Keratinocyte (primary cell): ENCODE results near the gene TMEM184A. TPM values are rescaled to one million over a fixed set of nuclear protein-coding genes. Genes with fewer than 3 reads are reported as not detected.

Experiments
- DNase-seq: peaks from one replicate; pipeline ENCODE4 v3.0.0-alpha.2; 2011; ENCODE audit warnings: low read depth, missing footprints, low spot score
- FAIRE-seq: peaks from 2 replicates; lab custom pipeline; 2011; peaks lifted over from hg19 to GRCh38; lab: Jason Lieb, UNC
- H2AFZ ChIP-seq: 2 replicates; pipeline ENCODE4 v1.6.0; 2012; ENCODE audit warnings: low read length, control low read depth, inconsistent platforms; ENCODE audit not compliant: control insufficient read depth
- H3K27ac ChIP-seq: 2 replicates; pipeline ENCODE4 v1.5.1; 2011; ENCODE audit warnings: low read length; ENCODE audit not compliant: control insufficient read depth, insufficient read depth
- H3K27me3 ChIP-seq: 3 replicates; pipeline ENCODE4 v1.6.0; 2011; ENCODE audit warnings: low read length; ENCODE audit not compliant: control insufficient read depth, insufficient read depth; ENCODE audit errors: extremely low read depth
- H3K36me3 ChIP-seq, 2 experiments: 2 replicates in 1 of 2; 3 replicates in 1 of 2; pipeline ENCODE4 v1.5.1; 2011; ENCODE audit warnings: low read length in 2 of 2, mild to moderate bottlenecking in 1 of 2; ENCODE audit not compliant: control insufficient read depth in 2 of 2, insufficient read depth in 2 of 2; ENCODE audit errors: extremely low read depth in 1 of 2
- H3K4me1 ChIP-seq: 3 replicates; pipeline ENCODE4 v1.5.1; 2011; ENCODE audit warnings: low read length; ENCODE audit not compliant: control insufficient read depth, insufficient read depth; ENCODE audit errors: extremely low read depth
- H3K4me2 ChIP-seq: 3 replicates; pipeline ENCODE4 v1.6.0; 2011; ENCODE audit warnings: low read depth, low read length; ENCODE audit not compliant: control insufficient read depth, insufficient read depth; ENCODE audit errors: extremely low read depth
- H3K4me3 ChIP-seq, 3 experiments: fragments of 200-600 bp in 1 of 3; sonication (generic) in 1 of 3; 2 replicates in 2 of 3; 3 replicates in 1 of 3; pipeline ENCODE4 v1.5.1; 2011 to 2016; ENCODE audit warnings: low read length in 3 of 3, mild to moderate bottlenecking in 3 of 3, control low read depth in 2 of 3, inconsistent platforms in 1 of 3, low read depth in 1 of 3, mixed read lengths in 1 of 3, mixed run types in 1 of 3, moderate library complexity in 1 of 3; ENCODE audit not compliant: control insufficient read depth in 2 of 3, insufficient read depth in 2 of 3; ENCODE audit errors: extremely low read depth in 1 of 3
- H3K79me2 ChIP-seq: 2 replicates; pipeline ENCODE4 v1.6.0; 2012; ENCODE audit warnings: low read length; ENCODE audit not compliant: control insufficient read depth, insufficient read depth
- H3K9ac ChIP-seq: 3 replicates; pipeline ENCODE4 v1.6.0; 2011; ENCODE audit warnings: low read length; ENCODE audit not compliant: control insufficient read depth, insufficient read depth; ENCODE audit errors: extremely low read depth
- H3K9me1 ChIP-seq: 3 replicates; pipeline ENCODE4 v1.6.0; 2011; ENCODE audit warnings: low read length; ENCODE audit not compliant: control insufficient read depth, insufficient read depth; ENCODE audit errors: extremely low read depth
- H3K9me3 ChIP-seq: 2 replicates; pipeline ENCODE4 v1.5.1; 2012; ENCODE audit warnings: low read depth, low read length; ENCODE audit not compliant: control insufficient read depth
- H4K20me1 ChIP-seq: 3 replicates; pipeline ENCODE4 v1.6.0; 2011; ENCODE audit warnings: low read length; ENCODE audit not compliant: control insufficient read depth, insufficient read depth; ENCODE audit errors: extremely low read depth
- CTCF ChIP-seq, 3 experiments: IDR thresholded peaks in 1 of 3; conservative IDR thresholded peaks in 1 of 3; optimal IDR thresholded peaks in 1 of 3; 2 replicates in 2 of 3; 3 replicates in 1 of 3; pipeline versions ENCODE3 to v1.5.1; 2011; ENCODE audit warnings: low read length in 3 of 3, mild to moderate bottlenecking in 3 of 3, moderate library complexity in 2 of 3, control low read depth in 1 of 3, inconsistent platforms in 1 of 3; ENCODE audit not compliant: insufficient read depth in 2 of 3; ENCODE audit errors: extremely low read depth in 1 of 3
- EZH2 ChIP-seq: IDR thresholded peaks from one replicate; pipeline ENCODE4 v1.6.1; 2012; ENCODE audit warnings: inconsistent platforms, mild to moderate bottlenecking, low read length, moderate library complexity
- dilution Hi-C: fragments of 300-500 bp; cut with MboI; formaldehyde crosslinking; loops from one replicate; pipeline ENCODE4 v1.7.0; 2020; ENCODE audit warnings: low sequenced_read_pairs; ENCODE audit not compliant: extremely low pct_ligation_motif_present
- polyA minus RNA-seq, 3 experiments: library from RNA; depleted of rRNA, polyadenylated mRNA; stranded (reverse); fragments of >200 nt; gene quantifications; 1 replicate in 1 of 3; 2 replicates in 1 of 3; 3 replicates in 1 of 3; pipeline ENCODE4 v1.2.3, GENCODE V29; 2011
- polyA plus RNA-seq, 5 experiments: library from polyadenylated mRNA; depleted of rRNA in 3 of 5; stranded (reverse) in 3 of 5; stranded (forward) in 1 of 5; unstranded in 1 of 5; fragments of >200 nt; gene quantifications; 1 replicate in 1 of 5; 2 replicates in 3 of 5; 3 replicates in 1 of 5; pipeline versions ENCODE4 v1.2.1 to v1.2.3, GENCODE V29; 2011 to 2012; ENCODE audit warnings: missing spikeins in 2 of 5, low read depth in 1 of 5, low replicate concordance in 1 of 5

The TMEM184A gene
- polyA plus RNA-seq (1.6 to 15.6 TPM (median 2.9 TPM) in 3 replicates), polyA minus RNA-seq (3.2 to 18.8 TPM (median 8.7 TPM) in 3 replicates)
- 6.2 TPM for polyA plus RNA-seq (2011; ENCODE audit: low read depth)
- 2.5 and 3.6 TPM in 2 replicates for polyA plus RNA-seq (2011; cell fraction: cytosol; rRNA removed)
- 21.3 and 26.8 TPM in 2 replicates for polyA plus RNA-seq (2011; cell fraction: nucleus; rRNA removed)
- polyA plus RNA-seq (2012; ENCODE audit: low replicate concordance), result 2.2 and 17.5 TPM in 2 replicates
- 2.3 TPM for polyA minus RNA-seq (2011; cell fraction: cytosol; rRNA and poly(A)+ RNA removed)
- polyA minus RNA-seq (2011; cell fraction: nucleus; rRNA and poly(A)+ RNA removed), result 10.5 and 15.3 TPM in 2 replicates

DNA sequence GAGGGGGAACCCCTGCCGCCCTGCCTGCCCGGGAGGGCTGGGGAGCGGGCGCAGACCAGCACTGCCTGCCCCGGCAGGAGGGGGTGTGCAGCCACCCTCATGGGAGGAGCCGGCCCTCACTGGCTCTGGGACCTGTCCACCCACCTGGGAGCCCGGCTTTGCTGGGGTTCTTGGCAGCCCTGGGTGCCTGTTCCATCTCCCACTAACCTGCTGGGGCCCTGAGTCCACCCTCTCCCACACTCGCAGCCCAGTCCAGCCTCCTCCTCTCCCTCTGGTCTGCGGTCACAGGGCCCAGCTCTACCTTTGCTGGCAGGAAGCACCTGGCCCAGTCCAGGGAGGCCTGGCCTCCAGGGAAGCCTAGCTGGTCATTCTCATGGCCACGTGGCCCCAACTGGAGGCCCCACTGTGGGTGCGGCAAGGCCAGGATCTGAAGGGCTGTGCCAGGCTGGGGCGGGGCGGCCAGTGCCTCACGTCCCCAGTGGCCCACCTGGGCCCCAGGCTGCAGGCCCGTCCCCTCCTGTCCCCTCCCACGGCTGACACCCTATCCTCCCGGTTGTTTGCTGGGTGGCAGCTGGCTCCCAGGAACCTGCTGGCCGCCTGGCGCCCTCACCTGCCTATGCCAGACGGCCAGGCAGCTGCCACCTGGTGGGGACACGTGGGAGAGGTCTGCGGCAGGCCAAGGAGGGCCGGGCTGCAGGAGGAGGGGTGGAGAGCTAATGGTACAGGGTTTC lies at the start of gene TMEM184A:
Gene TMEM184A (minus strand): TSS at position 393 of the 731 bp plus-strand sequence. CDS start 721 bp downstream, outside the sequence.
- DNase-seq (no peak), FAIRE-seq (no peak)
- no peak for TF ChIP-seq EZH2
- peak in 2 of 3 experiments; percentile 51 to 78 for TF ChIP-seq CTCF (optimal IDR thresholded peaks at IDR 0.05 in 1 of 3, IDR thresholded peaks at IDR 0.05 in 1 of 3, conservative IDR thresholded peaks at IDR 0.05 in 1 of 3; ENCODE audit: extremely low read depth in 1 of 3, insufficient read depth in 2 of 3, low read length in 3 of 3)
- H3K79me2 ChIP-seq, result no peaks in the 10 kb centered on the region
- no peaks in the 10 kb centered on the region for H3K9me3 ChIP-seq
- H3K9me1 ChIP-seq, result no peaks in the 10 kb centered on the region
- H4K20me1 ChIP-seq, result no peaks in the 10 kb centered on the region
- no peaks in the 10 kb centered on the region for H3K27me3 ChIP-seq
- peak within 1 kb of the TSS in 1 of 3 experiments; percentile 26 for H3K4me3 ChIP-seq
- H3K4me2 ChIP-seq, result peak within 1 kb of the TSS; percentile 67
- no peaks in the 10 kb centered on the region for H3K36me3 ChIP-seq
- peak within 1 kb of the TSS; percentile 81 for H2AFZ ChIP-seq
- H3K27ac ChIP-seq, result peak within 1 kb of the TSS; percentile 63
- H3K9ac ChIP-seq, result peak within 1 kb of the TSS; percentile 67
- dilution Hi-C loops, result no loop called here
- peaks cover 38% of the 10 kb centered on the region for H3K4me1 ChIP-seq

- no peaks in the 10 kb centered on the region for H3K36me3 ChIP-seq
- no peak overlapping the region for H3K27ac ChIP-seq
- no peak overlapping the region for H3K4me3 ChIP-seq
- H3K4me2 ChIP-seq, result no peak overlapping the region
- TF ChIP-seq CTCF (optimal IDR thresholded peaks at IDR 0.05 in 1 of 3, IDR thresholded peaks at IDR 0.05 in 1 of 3, conservative IDR thresholded peaks at IDR 0.05 in 1 of 3; ENCODE audit: extremely low read depth in 1 of 3, insufficient read depth in 2 of 3, low read length in 3 of 3), result no peak
- no peak for TF ChIP-seq EZH2
- no peaks in the 10 kb centered on the region for H4K20me1 ChIP-seq
- no peak overlapping the region for H2AFZ ChIP-seq
- no peaks in the 10 kb centered on the region for H3K4me1 ChIP-seq
- no peaks in the 10 kb centered on the region for H3K9me1 ChIP-seq
- H3K27me3 ChIP-seq, result peaks cover 8% of the 10 kb centered on the region
- no peaks in the 10 kb centered on the region for H3K79me2 ChIP-seq
- dilution Hi-C loops, result no loop called here
- FAIRE-seq (no peak), DNase-seq (no peak)
- H3K9ac ChIP-seq, result no peak overlapping the region
- no peaks in the 10 kb centered on the region for H3K9me3 ChIP-seq
Measured at GRCh38 chr7:1604383-1604782, 48.4 kb upstream of the TMEM184A start.
